Spleen (tissue), 11 donors: ENCODE data around the gene AKAP5. TPM values are rescaled to one million over a fixed set of nuclear protein-coding genes. Genes with fewer than 3 reads are reported as not detected.
A peak's percentile ranks its signal among the peaks of the same experiment; 100 is the strongest.

Experiments used
- DNase-seq: peaks from one replicate; pipeline ENCODE4 v3.0.0-alpha.2; 2020
- H3K27ac ChIP-seq, 8 donors: fragments of 200-600 bp; sonication (generic) in 7 of 8; 1 replicate in 4 of 8; 2 replicates in 4 of 8; pipeline versions ENCODE4 v1.5.0 to v1.8.0; 2016 to 2021; ENCODE audit warnings: inconsistent platforms in 4 of 8, mild to moderate bottlenecking in 4 of 8, moderate library complexity in 1 of 8
- H3K27me3 ChIP-seq, 7 donors: fragments of 200-600 bp; sonication (generic) in 6 of 7; replicated peaks in 1 of 7; 1 replicate in 4 of 7; 2 replicates in 3 of 7; pipeline versions ENCODE4 v1.5.0 to v1.8.0; 2016 to 2021; ENCODE audit warnings: inconsistent platforms in 3 of 7, mild to moderate bottlenecking in 1 of 7
- H3K36me3 ChIP-seq, 6 donors: fragments of 200-600 bp; sonication (generic) in 5 of 6; 1 replicate in 4 of 6; 2 replicates in 2 of 6; pipeline versions ENCODE4 v1.5.0 to v1.8.0; 2016 to 2021; ENCODE audit warnings: inconsistent platforms in 2 of 6
- H3K4me1 ChIP-seq, 6 donors: fragments of 200-600 bp; sonication (generic) in 5 of 6; 1 replicate in 3 of 6; 2 replicates in 3 of 6; pipeline versions ENCODE4 v1.5.0 to v1.8.0; 2016 to 2021; ENCODE audit warnings: inconsistent platforms in 3 of 6
- H3K4me3 ChIP-seq, 8 donors: fragments of 200-600 bp; sonication (generic) in 7 of 8; 1 replicate in 4 of 8; 2 replicates in 4 of 8; pipeline versions ENCODE4 v1.5.0 to v1.8.0; 2016 to 2021; ENCODE audit warnings: inconsistent platforms in 4 of 8, mild to moderate bottlenecking in 4 of 8, moderate library complexity in 2 of 8
- H3K9me3 ChIP-seq, 8 donors: fragments of 200-600 bp; sonication (generic) in 7 of 8; 1 replicate in 4 of 8; 2 replicates in 4 of 8; pipeline versions ENCODE4 v1.5.0 to v1.8.0; 2016 to 2021; ENCODE audit warnings: inconsistent platforms in 4 of 8
- CTCF ChIP-seq, 11 experiments: fragments of 200-600 bp in 7 of 11; fragments of 450-650 bp in 4 of 11; sonication (generic) in 4 of 11; IDR thresholded peaks in 8 of 11; conservative IDR thresholded peaks in 3 of 11; 1 replicate in 7 of 11; 2 replicates in 4 of 11; pipeline versions ENCODE4 v1.4.0 to v1.8.0; 2016 to 2021; ENCODE audit warnings: antibody characterized with exemption in 11 of 11, inconsistent platforms in 4 of 11, mild to moderate bottlenecking in 1 of 11
- POLR2A ChIP-seq, 3 donors: fragments of 450-650 bp; IDR thresholded peaks; one replicate each; pipeline ENCODE4 v1.5.1; 2017; ENCODE audit warnings: antibody characterized with exemption in 3 of 3, mild to moderate bottlenecking in 1 of 3
- POLR2AphosphoS5 ChIP-seq, 3 donors: sonication (generic); formaldehyde crosslinking; IDR thresholded peaks; one replicate each; pipeline ENCODE4 v1.5.1; 2017; ENCODE audit warnings: antibody characterized with exemption in 3 of 3
- WGBS, 5 donors: extraction: QIAGEN DNeasy Blood & Tissue Kit in 3 of 5; methylation state at CpG; one replicate each; pipeline versions ENCODE4 v1.1.5 to v1.1.7; 2013 to 2018; 5-methylcytosine and 5-hydroxymethylcytosine counted together
- intact Hi-C: fragments of 100-400 bp; cut with DNase I; formaldehyde crosslinking; loops from one replicate; pipeline ENCODE4 v1.15.0; 2023; ENCODE audit warnings: low total_unique reads
- polyA plus RNA-seq, 3 donors: library from polyadenylated mRNA; stranded (reverse); fragments of 200-250 nt; gene quantifications; one replicate each; pipeline ENCODE4 v1.2.1, GENCODE V29; 2013
- total RNA-seq, 7 donors: library from RNA; depleted of rRNA in 3 of 7; stranded (reverse); fragments of >200 nt in 3 of 7; fragmentation: NEBNext Ultra II Directional in 4 of 7; extraction: Animal tissue kit (Norgen Biotek cat#: 25700) in 4 of 7; gene quantifications; one replicate each; pipeline versions ENCODE4 v1.1.0 to v1.2.1, GENCODE V29; 2016 to 2021
- donor health status: healthy with polysubstance abuse.
- donor health status: DM: no; HTN: no; CAD: no; lungs with moderate emphysema.
- donor health status: DM: no; HTN: no; CAD: no.
- donor health status: Bipolar disorder and iron deficiency.
- donor health status: healthy.
- donor health status: DM: no; HTN: no; CAD: no.
- donor health status: DM: yes; HTN: yes; CAD: no.

The AKAP5 gene
- total and polyA plus RNA-seq, 10 donors = 0.39 to 3.7 (median 1.3) TPM

GRCh38 chr14:64478634-64479250 is 13.4 kb downstream of the AKAP5 start:
- no peaks in the 10 kb centered on the region for H3K27me3 ChIP-seq
- H3K9me3 ChIP-seq = no peaks in the 10 kb centered on the region
- peaks cover 0 to 45% (median 2%) of the 10 kb centered on the region in 6 donors for H3K36me3 ChIP-seq
- no peak overlapping the region for H3K27ac ChIP-seq
- peaks cover 0 to 4% (median 0%) of the 10 kb centered on the region in 6 donors for H3K4me1 ChIP-seq
- no peak for DNase-seq
- peak in 9 of 11 experiments; percentile 8 to 58 (median 46) for TF ChIP-seq CTCF (IDR thresholded peaks at IDR 0.05 in 8 of 11, conservative IDR thresholded peaks at IDR 0.05 in 3 of 11)
- no peak for TF ChIP-seq POLR2A (IDR thresholded peaks at IDR 0.05)
- H3K4me3 ChIP-seq = no peak overlapping the region
- intact Hi-C loops = loop anchor here (5.0 to 10.0 kb wide), 2 partner anchors 46 to 134 kb away; no protein-coding TSS in a partner anchor

- Histone ChIP-seq H3K9me3 (no peaks in the 10 kb centered on the region), H3K4me3 (no peak overlapping the region), H3K27ac (no peak overlapping the region), H3K4me1 (peaks cover 0 to 17% (median 0%) of the 10 kb centered on the region in 6 donors), H3K27me3 (no peaks in the 10 kb centered on the region), H3K36me3 (peaks cover 0 to 92% (median 35%) of the 10 kb centered on the region in 6 donors)
- intact Hi-C loops = no loop called here
- 77 to 99% (median 88%) methylated on average over 5 of the region's 5 CpGs for WGBS, 5 donors
- no peak for TF ChIP-seq CTCF (IDR thresholded peaks at IDR 0.05 in 8 of 11, conservative IDR thresholded peaks at IDR 0.05 in 3 of 11)
- no peak for TF ChIP-seq POLR2A (IDR thresholded peaks at IDR 0.05)
- TF ChIP-seq POLR2AphosphoS5 (IDR thresholded peaks at IDR 0.05) = no peak
- DNase-seq = no peak
These were observed 23.3 kb downstream of the AKAP5 start for GRCh38 chr14:64488590-64489099.

- H3K9me3 ChIP-seq = no peaks in the 10 kb centered on the region
- TF ChIP-seq POLR2AphosphoS5 (IDR thresholded peaks at IDR 0.05) = no peak
- no peak for TF ChIP-seq POLR2A (IDR thresholded peaks at IDR 0.05)
- no peak for TF ChIP-seq CTCF (IDR thresholded peaks at IDR 0.05 in 8 of 11, conservative IDR thresholded peaks at IDR 0.05 in 3 of 11)
These were observed 26.3 kb downstream of the AKAP5 start for GRCh38 chr14:64491637-64492036.

GRCh38 chr14:64493455-64493854 is 28.2 kb downstream of the AKAP5 start:
- 89 to 97% (median 94%) methylated on average over 3 of the region's 3 CpGs for WGBS, 5 donors
- H3K9me3 ChIP-seq = no peaks in the 10 kb centered on the region
- intact Hi-C loops = no loop called here
- no peak for DNase-seq
- peaks cover 0 to 79% (median 15%) of the 10 kb centered on the region in 6 donors for H3K36me3 ChIP-seq
- TF ChIP-seq POLR2A (IDR thresholded peaks at IDR 0.05) = no peak
- no peak for TF ChIP-seq POLR2AphosphoS5 (IDR thresholded peaks at IDR 0.05)
- no peak for TF ChIP-seq CTCF (IDR thresholded peaks at IDR 0.05 in 8 of 11, conservative IDR thresholded peaks at IDR 0.05 in 3 of 11)
- no peak overlapping the region for H3K27ac ChIP-seq
- H3K27me3 ChIP-seq = no peaks in the 10 kb centered on the region
- no peak overlapping the region for H3K4me3 ChIP-seq
- peaks cover 0 to 38% (median 5%) of the 10 kb centered on the region in 6 donors for H3K4me1 ChIP-seq

More at GRCh38 chr14:64491637-64492036, 26.3 kb downstream of the AKAP5 start:
- Histone ChIP-seq H3K27ac (no peak overlapping the region), H3K27me3 (no peaks in the 10 kb centered on the region), H3K4me1 (peaks cover 0 to 28% (median under 1%) of the 10 kb centered on the region in 6 donors), H3K4me3 (no peak overlapping the region), H3K36me3 (peaks cover 0 to 86% (median 27%) of the 10 kb centered on the region in 6 donors)
- intact Hi-C loops = no loop called here
- WGBS, 5 donors = 79 to 90% (median 83%) methylated on average over 2 of the region's 2 CpGs
- no peak for DNase-seq
